Measurements from ENCODE around the gene ARID5B.

Gene ARID5B, protein sequence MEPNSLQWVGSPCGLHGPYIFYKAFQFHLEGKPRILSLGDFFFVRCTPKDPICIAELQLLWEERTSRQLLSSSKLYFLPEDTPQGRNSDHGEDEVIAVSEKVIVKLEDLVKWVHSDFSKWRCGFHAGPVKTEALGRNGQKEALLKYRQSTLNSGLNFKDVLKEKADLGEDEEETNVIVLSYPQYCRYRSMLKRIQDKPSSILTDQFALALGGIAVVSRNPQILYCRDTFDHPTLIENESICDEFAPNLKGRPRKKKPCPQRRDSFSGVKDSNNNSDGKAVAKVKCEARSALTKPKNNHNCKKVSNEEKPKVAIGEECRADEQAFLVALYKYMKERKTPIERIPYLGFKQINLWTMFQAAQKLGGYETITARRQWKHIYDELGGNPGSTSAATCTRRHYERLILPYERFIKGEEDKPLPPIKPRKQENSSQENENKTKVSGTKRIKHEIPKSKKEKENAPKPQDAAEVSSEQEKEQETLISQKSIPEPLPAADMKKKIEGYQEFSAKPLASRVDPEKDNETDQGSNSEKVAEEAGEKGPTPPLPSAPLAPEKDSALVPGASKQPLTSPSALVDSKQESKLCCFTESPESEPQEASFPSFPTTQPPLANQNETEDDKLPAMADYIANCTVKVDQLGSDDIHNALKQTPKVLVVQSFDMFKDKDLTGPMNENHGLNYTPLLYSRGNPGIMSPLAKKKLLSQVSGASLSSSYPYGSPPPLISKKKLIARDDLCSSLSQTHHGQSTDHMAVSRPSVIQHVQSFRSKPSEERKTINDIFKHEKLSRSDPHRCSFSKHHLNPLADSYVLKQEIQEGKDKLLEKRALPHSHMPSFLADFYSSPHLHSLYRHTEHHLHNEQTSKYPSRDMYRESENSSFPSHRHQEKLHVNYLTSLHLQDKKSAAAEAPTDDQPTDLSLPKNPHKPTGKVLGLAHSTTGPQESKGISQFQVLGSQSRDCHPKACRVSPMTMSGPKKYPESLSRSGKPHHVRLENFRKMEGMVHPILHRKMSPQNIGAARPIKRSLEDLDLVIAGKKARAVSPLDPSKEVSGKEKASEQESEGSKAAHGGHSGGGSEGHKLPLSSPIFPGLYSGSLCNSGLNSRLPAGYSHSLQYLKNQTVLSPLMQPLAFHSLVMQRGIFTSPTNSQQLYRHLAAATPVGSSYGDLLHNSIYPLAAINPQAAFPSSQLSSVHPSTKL

DNA sequence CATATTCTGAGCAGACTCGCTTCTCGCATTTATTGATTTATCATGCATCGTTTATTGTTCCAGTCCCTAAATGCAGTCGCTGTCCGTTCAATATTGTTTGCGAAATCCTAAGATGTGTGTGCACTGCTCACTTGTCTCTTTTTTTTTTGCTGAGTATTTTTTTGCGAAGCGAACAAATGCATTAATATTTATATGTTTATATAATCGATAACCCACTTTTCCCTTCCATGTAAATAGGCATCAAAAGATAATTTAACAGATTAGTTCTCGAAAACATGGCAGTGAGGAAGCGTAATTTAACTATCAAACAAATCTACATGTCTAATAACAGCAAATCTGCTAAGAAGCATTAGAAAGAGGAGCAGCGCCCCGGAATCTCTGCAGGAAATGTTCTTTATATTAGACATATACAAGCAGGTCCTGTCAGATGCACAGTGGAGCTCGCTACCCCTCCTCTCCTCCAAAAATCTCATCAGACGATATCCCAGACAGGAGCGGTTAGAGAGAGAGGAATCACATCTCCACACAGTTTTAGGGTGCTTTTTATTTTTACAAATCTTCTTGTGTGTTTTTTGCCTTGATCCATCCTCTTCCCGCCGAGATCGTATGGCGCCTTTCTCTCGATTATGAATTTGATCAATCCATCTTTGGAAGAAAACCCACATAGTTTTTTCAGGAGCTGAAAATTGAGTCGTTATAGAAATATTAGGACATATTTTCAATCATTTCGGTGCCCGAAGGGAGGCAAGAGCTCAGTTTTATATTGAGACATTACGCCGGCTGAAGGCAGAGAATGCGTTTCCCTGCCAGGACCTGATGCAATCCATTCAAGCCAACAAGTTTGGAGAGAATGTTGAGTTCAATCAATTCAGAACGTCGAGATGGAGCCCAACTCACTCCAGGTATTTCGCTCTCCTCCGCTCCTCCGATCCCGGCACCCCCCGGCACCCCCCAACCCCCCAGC, at the start of gene ARID5B:
Gene ARID5B, plus strand, starts transcription at position 871 of the 964 bp plus-strand sequence. Its CDS starts 11 bp downstream, at position 882.
- DNase-seq: peak; percentile 48 to 73

DNA sequence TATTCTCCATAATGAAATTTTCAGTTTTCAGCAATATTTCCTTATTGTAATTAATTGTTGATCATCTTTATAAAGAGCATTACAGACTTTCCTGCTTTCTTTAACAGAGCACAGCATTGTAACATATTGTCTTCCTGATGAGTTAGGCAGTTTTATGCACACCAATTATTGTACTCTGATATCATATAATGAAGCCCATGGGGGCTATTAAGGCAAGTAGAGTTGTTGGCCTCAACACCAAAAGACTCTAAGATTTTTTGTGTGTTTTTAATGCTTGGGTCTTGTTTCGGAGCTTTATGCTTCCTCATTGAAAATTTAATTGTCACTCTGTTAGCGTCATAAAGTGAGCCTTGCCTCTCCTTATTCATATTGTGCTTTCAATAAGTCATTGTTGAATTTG, 49.2 kb upstream of the ARID5B start:
- DNase-seq: no peak

DNA sequence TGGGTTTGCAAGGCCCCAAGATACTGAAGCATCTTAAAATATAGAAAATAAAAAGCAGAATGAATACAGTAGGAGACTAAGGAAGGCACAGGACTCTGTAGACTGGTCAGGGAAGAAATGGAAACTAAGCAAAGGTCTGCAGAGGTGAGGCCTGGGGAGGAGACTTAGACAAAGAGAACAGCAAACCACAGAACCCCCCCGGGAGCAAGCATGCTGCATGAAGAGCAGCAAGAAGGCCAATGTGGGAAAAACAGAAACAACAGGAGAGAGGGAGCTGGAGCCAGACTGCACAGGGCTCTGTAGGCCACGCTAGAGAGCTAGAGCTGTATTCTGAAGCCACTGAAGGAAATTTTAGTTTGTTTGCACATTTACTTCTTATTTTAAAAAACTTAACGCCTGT, 45.7 kb upstream of the ARID5B start:
- no peak for DNase-seq

DNA sequence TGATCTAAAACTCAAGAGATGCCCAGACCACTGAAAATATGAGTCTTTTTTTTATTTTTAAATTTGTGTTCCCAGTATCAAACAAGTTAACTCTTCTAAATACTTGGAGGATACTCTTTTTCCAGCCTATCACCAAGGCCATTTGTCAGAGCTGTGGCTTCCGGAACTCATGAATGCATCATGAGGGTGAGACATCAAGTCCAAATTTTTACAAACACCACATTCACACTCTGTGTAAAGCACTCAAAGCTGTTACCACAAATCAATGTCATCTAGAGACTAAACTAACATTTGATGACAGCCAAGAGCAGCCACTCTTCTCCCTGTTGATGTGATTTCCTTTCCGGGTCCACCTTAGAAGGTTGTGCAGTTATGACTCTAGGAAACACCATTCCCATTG, 43.8 kb upstream of the ARID5B start:
- no peak for DNase-seq

DNA sequence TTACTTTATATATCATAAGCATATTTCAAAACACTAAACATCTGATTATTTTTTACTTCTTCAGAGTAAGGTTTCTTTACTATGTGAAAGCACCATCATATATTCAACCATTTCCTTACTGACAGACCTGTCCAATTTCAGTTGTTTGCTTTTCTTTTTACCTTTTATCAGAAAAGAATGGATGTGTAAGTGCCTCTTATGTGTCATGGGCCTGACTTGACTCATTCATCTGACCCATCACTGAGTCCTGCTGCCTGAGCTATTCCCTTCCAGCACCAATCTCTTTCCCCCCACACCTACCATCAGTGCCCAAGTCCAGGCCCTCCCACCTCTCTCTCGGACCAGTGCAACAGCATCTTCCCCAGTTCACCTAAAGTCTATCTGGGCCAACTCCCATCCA, 41.7 kb upstream of the ARID5B start:
- no peak for DNase-seq

DNA sequence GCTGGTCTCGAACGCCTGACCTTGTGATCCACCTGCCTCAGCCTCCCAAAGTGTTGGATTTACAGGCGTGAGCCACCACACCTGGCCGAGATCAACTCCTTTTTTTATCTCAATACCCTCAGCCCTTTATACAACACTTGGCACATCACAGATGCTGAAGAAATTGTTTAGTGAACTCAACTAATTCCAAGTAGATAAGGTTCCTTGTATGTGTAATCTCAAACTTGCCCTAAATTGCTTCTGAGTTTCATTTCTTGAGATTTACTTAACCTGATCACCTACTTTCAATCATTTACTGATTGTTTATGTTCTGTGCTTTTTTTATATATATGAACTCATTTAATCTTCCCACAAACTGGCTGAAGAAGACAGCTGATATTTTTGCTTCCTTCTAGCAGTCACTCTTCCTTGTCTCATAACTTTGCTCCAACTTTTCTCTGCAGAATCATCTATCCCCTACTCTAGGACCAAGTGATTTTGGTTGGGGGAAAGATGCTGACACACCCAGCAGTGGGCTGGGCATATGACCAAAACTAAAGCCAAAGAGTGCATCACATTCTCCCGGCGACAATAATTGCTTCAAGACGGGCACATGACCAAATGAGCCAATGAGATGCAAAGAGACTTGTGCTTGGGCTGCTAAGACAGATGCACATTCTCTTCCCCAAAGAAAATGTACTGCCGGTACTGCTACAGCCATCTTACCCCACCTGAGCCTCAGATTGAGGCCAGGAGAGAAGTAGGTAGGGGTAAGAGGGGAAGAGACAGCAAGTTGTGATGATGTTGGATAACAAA, 40.3 kb upstream of the ARID5B start:
- no peak for DNase-seq

DNA sequence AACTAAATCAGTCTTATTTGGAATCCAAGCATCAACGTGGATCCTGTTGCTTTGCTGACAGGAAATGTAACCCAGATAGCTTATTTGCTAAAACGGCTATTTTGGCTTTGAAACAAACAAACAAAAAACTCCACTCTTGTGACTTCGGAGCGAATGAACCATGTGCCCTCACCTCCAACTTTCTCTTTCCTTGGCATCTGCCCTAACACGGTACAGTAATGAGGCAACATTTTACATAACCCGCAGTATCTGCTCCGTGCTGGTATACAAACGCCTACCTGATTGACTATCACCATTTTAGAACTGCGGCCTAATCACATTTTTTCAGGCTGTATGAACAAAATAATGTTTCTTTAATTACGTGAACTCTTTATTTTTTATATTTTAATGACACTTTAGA, 37.5 kb upstream of the ARID5B start:
- no peak for DNase-seq

DNA sequence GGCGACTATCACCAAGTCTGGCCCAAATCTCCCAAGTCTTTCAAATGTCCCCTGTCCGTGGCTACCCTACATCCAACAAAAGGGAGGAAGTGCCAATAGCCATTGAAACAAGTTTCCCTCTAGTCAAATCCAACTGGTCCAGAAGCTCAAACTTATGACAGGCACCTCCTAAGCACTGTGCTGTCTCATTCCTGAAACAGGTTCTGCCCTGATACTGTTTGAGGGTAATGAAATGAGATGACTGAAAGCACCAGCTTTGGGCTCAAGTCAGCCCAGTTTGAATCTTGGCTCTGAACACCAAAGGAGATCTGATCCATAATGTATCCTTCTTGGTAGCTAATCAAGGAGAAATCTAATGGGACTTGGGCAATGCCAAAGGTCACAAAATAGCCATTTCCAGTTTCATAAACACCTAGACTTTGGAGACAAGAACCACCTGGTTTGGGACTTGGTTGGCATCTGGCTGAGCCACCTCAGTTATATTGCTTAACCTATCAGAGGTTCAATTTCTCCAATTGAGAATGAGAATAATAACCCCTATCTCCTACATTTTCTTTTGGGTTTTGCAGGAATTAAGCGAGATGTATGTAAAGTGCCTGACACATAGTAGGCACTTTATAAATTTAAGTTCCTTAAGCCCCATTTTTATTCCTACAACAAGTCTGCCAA, 34.7 kb upstream of the ARID5B start:
- no peak for DNase-seq

DNA sequence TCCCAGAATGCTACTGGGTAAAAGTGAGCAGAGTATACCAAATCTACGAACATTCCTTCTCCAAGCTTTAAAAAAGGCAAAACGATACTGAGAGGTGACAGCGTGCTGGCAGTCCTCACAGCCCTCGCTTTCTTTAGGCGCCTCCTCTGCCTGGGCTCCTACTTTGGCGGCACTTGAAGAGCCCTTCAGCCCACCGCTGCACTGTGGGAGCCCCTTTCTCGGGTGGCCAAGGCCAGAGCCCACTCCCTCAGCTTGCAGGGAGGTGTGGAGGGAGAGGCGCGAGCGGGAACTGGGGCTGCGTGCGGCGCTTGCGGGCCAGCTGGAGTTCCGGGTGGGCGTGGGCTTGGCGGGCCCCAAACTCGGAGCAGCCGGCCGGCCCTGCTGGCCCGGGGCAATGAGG, 34.1 kb upstream of the ARID5B start:
- peak in 1 of 2 donors; percentile 10 for DNase-seq

DNA sequence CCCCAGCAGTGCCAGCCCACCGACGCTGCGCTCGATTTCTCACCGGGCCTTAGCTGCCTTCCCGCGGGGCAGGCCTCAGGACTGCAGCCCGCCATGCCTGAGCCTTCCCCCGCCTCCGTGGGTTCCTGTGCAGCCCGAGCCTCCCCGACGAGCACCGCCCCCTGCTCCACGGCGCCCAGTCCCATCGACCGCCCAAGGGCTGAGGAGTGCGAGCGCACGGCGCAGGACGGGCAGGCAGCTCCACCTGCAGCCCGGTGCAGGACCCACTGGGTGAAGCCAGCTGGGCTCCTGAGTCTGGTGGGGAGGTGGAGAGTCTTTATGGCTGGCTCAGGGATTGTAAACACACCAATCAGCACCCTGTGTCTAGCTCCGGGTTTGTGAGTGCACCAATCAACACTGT, 33.7 kb upstream of the ARID5B start:
- DNase-seq: peak; percentile 69 to 78

DNA sequence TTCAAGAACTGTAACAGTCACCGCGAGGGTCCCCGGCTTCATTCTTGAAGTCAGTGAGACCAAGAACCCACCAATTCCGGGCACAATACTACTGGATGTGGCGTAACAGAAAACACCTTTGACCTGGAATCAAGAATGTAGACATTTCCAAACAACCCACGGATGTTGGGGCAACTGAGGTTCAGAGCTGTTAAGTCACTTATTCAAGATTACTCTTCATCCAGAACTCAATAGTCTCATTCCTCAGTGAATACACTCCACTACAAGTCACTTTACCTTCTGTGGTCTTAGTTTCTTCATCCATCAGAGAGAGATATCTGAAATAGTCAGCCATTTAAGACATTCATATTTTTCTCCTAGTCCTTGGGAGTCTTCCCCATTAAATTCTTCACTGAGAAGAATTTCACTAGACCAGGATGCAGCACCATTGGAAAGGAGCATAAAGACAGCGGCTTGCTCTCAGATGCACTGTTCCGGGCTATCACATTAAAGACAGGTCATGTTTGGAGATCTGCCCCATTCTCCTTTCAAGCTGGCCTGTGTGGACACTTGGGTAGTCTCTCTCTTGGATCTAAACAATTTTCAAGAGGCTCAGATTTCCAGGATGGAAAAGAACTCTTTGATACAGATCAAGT, 32.3 kb upstream of the ARID5B start:
- DNase-seq: no peak

DNA sequence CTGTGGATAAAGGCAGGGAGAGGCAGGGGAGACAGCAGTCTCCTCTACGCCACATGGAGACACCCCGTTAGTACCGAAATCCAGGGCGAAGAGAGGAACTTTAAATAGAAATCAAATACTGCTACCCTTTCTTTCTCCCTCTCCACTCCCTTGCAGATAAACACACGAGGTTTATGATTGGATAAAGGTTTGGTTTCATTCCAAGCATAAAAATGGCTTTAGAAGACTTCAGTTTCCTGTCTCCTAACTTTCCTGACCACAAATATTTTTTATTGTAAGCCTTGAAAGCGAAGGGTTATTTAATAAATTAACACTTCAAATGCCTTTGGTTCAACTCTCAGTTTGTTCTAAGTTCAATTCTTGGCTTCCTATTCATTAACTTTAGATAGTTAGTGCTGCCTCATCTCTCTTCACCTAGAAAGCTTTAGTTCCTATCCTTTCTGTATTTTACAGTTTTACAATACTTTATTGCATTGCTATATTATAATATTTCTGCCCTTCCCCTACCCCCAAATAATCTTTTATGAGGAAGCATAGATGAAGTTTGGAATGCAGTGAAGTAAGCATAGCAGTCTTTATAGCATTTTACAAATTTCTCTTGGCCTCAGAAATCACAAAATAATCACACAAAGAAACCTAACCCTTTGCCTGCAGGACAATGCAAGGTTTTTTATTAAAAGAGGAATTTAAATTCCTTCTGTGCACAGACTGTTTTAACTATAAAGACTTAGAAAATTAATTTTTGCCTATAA, 31.5 kb upstream of the ARID5B start:
- DNase-seq: no peak

DNA sequence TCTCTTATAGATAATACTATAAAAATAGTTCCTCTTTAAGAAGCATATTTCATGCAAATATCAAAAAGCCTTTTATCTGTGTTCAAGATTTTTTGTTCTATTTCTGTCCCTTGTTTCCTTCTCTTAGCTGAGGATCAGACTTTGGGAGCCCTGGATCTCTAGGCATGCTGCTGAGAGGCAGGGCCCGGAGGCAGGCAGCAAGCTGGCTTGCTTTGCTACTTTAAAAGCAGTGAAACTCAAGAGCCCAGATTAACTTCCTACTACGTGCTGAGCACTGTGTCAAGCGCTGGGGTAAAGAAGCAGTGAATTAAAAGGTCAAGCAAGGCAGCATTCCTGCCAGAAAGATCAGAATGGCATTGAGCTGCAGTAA, 31.0 kb upstream of the ARID5B start:
- DNase-seq: no peak

DNA sequence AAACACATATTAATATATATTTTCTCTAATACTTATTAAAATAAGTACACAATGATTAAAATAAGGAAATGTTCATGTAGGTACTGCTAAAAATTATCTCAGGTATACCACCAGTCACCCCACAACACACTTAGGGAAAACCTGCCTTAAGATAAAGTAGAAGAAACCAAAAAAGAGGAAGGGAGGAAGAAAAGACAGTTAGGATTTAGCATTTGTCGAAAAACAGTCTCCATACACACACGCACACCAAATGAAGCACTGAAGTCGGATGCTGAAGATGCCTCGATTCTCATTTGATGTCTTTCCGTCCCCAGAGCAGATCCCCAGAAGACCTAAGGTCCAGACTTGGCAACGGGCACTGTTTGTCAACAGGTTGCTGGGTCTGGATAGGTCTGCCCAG, 30.0 kb upstream of the ARID5B start:
- DNase-seq: no peak

DNA sequence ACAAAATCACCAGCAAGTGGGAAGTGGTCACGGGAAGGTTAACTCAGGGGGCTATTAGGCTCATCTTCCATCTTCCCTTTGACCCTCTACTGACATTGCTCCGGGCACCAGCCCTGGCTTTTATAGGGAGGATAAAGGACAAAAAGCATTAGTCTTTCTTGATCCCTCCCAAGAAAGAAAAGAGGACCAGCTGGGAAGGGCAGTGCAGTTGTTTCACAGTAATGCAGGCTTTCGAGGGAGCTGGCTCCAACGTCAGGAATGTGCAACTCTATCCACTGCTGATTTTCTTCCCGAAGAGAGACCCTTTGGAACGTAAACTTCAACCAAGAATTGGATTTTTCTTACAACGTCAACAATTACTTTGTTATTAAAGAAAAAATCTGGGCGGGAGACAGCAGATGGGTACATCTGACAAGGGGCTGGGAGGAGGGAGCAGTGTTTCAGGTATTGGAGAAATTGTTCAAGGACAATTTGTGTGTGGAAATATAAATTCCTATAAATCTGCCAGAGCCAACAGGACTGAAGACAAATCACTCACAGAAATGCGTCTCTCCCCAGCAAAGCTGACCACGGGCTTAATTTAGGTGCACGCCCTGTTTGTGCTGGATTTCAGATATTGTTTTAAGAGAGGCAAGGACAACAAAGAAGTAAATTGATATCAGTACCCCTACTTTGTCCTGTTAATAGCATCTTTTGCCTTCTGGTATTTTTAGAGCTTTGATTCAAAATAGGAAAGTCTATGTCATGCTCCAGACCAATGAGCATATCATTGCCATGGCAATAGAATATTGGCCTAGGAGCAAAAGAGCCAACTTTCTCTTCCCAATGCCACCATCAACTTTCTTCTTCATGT, 23.4 kb upstream of the ARID5B start:
- no peak for DNase-seq

DNA sequence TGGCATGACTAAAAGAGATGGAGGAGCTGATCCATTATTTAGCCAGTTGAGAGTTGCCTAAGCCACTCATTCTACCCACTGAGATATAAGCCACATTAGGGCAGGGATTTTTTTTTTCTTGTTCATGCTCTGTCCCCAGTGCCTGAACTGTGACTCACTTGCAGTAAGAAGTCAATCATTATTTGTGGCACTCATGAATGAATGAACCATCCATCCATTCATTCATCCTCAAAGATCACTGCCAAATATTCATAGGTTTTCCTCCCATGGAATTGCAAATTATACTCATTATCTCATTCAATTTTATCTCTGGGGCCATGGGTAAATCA, 22.8 kb upstream of the ARID5B start:
- DNase-seq: no peak

DNA sequence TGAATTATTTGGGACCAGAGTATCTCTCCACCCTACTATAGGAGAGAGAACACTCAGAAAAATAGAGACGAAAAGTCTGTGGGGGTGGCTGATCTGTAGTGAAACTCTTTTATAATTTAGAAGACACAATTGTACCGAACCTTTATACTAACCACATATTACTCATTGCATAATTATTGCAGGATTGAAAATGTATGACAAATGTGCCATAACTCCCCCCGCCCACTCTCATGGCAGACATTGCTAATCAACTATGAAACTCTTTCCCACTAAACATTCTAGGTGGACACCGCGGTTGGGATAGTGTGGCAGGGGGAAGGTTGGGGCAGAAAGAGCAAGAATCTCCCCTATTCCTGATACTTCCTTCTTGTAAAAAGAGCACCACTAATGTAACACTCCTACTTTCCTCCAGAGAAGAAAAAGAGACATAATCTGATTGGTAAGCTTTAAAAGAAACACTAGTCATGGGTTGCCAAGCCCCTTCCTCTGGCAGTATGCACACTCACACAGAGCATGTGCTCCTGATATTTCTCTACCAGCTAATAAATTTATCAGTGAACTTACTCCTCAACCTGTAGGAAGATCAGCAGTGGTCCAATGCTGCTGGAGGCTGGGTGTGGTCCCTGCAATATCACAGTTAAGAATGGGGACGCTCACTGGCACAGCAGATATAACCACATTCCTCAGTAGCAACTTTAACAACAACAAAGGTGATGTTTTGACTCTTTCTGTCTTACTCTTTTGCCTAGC, 18.7 kb upstream of the ARID5B start:
- no peak for DNase-seq
